Adipocyte (in vitro differentiated cells): Measurements from ENCODE around the gene HIF1A.
"Not testable (repeated sequence)": the region's sequence is repeated elsewhere in the genome, so short reads cannot be mapped to it uniquely, and the experiment has no call there.

ENCODE experiments used
- DNase-seq: peaks from one replicate; pipeline ENCODE4 v3.0.0-alpha.2; 2015; ENCODE audit warnings: low read depth
- H3K27me3 ChIP-seq: replicated peaks from 2 replicates; pipeline ENCODE4 v1.7.0; 2013; ENCODE audit warnings: mild to moderate bottlenecking, low read length, moderate library complexity; ENCODE audit not compliant: control insufficient read depth, insufficient read depth
- H3K36me3 ChIP-seq: 2 replicates; pipeline ENCODE4 v1.7.0; 2013; ENCODE audit warnings: low read length, mild to moderate bottlenecking, moderate library complexity; ENCODE audit not compliant: control insufficient read depth, insufficient read depth, severe bottlenecking
- H3K4me1 ChIP-seq: 2 replicates; pipeline ENCODE4 v1.7.0; 2013; ENCODE audit warnings: mild to moderate bottlenecking, low read length, moderate library complexity; ENCODE audit not compliant: control insufficient read depth, insufficient read depth
- H3K4me3 ChIP-seq: 2 replicates; pipeline ENCODE4 v1.7.0; 2013; ENCODE audit warnings: mild to moderate bottlenecking, low read length, moderate library complexity
- H3K9ac ChIP-seq: 2 replicates; pipeline ENCODE4 v1.7.0; 2013; ENCODE audit warnings: mild to moderate bottlenecking, low read length, moderate library complexity
- H3K9me3 ChIP-seq: 2 replicates; pipeline ENCODE4 v1.7.0; 2013; ENCODE audit warnings: mild to moderate bottlenecking, low read length, moderate library complexity; ENCODE audit not compliant: control insufficient read depth

Gene HIF1A

DNA sequence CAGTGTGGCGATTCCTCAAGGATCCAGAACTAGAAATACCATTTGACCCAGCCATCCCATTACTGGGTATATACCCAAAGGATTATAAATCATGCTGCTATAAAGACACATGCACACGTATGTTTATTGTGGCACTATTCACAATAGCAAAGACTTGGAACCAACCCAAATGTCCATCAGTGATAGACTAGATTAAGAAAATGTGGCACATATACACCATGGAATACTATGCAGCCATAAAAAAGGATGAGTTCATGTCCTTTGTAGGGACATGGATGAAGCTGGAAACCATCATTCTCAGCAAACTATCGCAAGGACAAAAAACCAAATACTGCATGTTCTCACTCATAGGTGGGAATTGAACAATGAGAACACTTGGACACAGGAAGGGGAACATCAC, 37.2 kb upstream of the HIF1A start:
- not testable (repeated sequence) for H3K9ac ChIP-seq, H3K4me3 ChIP-seq, H3K27me3 ChIP-seq, H3K36me3 ChIP-seq, H3K9me3 ChIP-seq, DNase-seq
- peaks cover 51% of the 10 kb centered on the region for H3K4me1 ChIP-seq

DNA sequence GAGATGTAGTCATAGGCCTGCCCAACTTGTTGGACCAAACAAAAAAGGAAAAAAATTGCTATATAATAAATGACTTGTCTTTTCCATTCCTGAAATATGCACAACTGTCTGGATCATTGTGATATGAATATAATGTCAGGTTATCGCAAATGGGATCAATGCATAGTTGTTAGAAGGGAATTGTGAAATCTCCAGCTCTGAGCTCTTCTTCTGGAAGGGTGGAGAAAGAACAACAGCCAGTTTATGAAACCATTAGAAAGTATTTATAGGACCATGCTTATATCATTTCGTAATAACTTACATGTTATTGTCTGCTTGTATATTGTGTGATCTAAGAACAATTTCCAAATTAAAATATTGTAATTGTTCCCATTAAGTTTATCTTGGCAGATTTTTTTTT, 35.7 kb upstream of the HIF1A start:
- Histone ChIP-seq H3K4me1 (peaks cover 38% of the 10 kb centered on the region), H3K4me3 (no peak overlapping the region), H3K9me3 (no peaks in the 10 kb centered on the region), H3K9ac (no peak overlapping the region), H3K27me3 (no peaks in the 10 kb centered on the region), H3K36me3 (no peaks in the 10 kb centered on the region)
- DNase-seq, result peak; percentile 78

DNA sequence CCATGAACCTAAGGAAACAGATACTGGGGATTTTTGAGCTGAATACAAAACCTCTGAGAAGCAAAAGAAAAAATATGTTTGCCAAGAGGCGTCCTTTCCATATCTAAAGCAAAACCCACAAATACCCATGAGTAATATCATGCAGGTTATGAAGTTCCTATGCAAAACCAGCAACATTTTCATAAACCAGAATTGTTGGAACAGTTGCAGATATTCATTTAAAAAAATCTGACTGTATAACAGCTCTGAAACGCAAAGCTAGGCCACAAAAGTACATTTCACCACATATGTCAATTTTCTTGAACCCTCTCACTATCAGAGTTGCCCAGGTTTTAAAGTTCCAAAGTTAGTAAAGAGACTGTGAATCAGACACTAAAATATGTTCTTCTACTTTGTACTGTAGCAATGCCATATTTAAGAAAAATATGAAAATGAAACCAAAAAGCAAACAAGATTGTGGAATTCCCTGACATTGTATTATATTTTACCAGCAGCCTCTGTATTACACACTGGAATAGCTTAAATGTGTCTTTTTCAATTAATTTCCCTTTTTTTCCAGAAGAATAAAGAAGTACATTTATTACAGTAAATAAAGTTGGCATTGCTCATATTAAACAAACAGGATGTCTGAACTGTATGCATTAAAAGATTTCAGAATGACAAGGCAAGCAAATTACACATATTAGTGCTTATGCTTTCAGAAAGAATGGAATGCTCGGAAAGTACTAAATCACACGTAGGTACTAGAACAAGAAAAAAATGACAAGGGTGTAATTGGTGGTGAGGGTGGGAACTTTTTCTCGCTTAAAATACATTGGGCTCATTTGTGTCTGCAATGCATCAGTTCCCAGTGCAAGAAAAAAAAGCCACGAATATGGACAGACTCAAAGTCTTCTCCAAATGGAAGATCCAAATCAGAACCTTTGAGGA, 33.6 kb upstream of the HIF1A start:
- Histone ChIP-seq H3K9me3 (no peaks in the 10 kb centered on the region), H3K9ac (peak overlapping the region; percentile 75), H3K36me3 (no peaks in the 10 kb centered on the region), H3K27me3 (no peaks in the 10 kb centered on the region), H3K4me3 (peak overlapping the region; percentile 51), H3K4me1 (peaks cover 38% of the 10 kb centered on the region)
- peak; percentile 70 for DNase-seq

- Histone ChIP-seq H3K4me1 (peaks cover 38% of the 10 kb centered on the region), H3K4me3 (peak overlapping the region; percentile 51), H3K9me3 (no peaks in the 10 kb centered on the region), H3K27me3 (no peaks in the 10 kb centered on the region), H3K36me3 (no peaks in the 10 kb centered on the region), H3K9ac (peak overlapping the region; percentile 75)
- peak; percentile 61 for DNase-seq
These were observed 32.6 kb upstream of the HIF1A start for GRCh38 chr14:61662437-61663311.

DNA sequence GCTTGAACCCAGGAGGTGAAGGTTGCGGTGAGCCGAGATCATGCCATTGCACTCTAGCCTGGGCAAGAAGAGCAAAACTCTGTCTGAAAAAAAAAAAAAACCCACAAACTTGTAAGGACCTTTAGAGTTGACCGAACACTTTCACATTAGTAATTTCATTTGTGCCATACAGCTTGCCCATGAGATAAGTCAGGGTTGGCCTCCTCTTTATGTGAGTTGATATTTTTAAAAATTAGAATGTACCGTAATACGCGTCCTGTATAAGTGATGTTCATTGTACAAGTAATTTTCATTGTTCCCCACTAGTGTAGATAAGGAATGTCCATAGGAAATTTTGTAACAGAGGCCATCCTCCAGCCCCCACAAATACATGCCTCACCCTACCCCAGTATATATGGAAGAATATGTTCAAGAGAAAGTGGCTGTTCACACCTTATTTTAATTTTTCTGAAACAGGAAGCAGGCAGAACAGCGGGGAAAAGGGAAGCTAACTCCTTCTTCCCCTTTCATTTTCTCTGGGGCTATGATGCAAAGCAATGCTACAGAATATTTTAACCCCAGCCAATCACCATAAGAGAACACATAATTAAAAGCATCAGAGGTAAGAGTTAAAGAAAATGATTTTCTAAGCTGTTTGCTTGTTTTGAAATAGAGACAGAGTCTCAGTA, 31.9 kb upstream of the HIF1A start:
- H3K9me3 ChIP-seq, result no peaks in the 10 kb centered on the region
- peak; percentile 25 for DNase-seq
- H3K4me3 ChIP-seq, result no peak overlapping the region
- H3K36me3 ChIP-seq, result no peaks in the 10 kb centered on the region
- peaks cover 38% of the 10 kb centered on the region for H3K4me1 ChIP-seq
- no peaks in the 10 kb centered on the region for H3K27me3 ChIP-seq
- H3K9ac ChIP-seq, result no peak overlapping the region

DNA sequence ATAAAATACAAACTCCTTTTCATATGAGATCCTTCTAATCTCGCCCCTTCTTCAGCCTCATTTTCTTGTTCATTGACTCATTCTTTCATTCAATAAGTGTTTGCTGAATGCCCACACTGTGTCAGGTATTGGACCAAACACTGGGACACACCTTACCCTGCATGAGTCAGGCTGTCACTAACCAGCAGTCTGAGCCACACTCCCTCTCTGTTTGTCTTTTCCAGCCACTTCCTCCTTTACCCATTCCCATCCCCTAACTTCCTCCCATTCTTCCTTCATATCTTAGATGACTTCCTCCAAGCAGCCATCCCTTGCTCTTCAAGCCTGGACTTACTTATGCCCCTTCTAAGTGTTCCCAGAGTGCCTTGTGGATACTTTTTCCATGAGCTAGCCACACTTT, 27.0 kb upstream of the HIF1A start:
- no peaks in the 10 kb centered on the region for H3K36me3 ChIP-seq
- DNase-seq, result no peak
- H3K4me3 ChIP-seq, result no peak overlapping the region
- no peaks in the 10 kb centered on the region for H3K27me3 ChIP-seq
- H3K9me3 ChIP-seq, result no peaks in the 10 kb centered on the region
- no peak overlapping the region for H3K9ac ChIP-seq
- H3K4me1 ChIP-seq, result no peaks in the 10 kb centered on the region

- no peaks in the 10 kb centered on the region for H3K4me1 ChIP-seq
- H3K27me3 ChIP-seq, result no peaks in the 10 kb centered on the region
- no peak for DNase-seq
- no peak overlapping the region for H3K9ac ChIP-seq
- H3K4me3 ChIP-seq, result no peak overlapping the region
- no peaks in the 10 kb centered on the region for H3K9me3 ChIP-seq
- no peaks in the 10 kb centered on the region for H3K36me3 ChIP-seq
These were observed 24.7 kb upstream of the HIF1A start for GRCh38 chr14:61670576-61670975.

DNA sequence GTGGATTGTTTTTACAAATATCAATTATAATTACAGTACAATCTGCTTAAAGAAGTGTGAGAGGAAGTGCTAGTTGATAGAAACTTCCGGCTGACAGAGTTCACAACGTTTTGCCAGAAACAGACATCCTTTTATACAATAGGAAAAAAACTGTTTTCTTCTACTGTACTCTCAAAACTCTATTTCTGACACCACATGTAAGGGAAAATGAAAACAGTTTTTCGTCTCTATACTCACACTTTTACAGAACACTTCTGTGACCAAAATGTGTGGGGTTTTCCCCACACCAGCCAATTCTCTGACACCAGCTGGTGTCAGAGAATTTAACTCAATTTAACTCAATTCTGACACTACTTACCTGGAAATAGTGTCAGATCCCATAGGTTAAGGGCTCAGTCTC, 24.2 kb upstream of the HIF1A start:
- DNase-seq, result no peak

DNA sequence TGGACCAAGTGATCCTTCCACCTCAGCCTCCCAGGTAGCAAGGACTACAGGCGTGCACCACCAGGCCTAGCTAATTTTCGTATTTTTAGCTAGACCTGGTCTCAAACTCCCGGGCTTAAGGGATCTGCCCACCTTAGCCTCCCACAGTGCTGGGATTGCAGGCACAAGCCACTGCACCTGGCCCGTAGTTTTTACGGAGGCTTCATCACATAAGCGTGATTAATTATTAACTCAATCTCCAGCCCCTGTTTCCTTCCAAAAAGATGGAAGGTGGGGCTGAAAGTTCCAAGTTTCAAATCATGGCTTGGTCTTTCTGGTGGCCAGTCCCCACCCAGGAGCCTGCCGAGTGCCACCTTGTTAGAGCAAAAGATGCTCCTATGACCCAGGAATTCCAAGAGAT, 22.5 kb upstream of the HIF1A start:
- no peak overlapping the region for H3K4me3 ChIP-seq
- H3K9me3 ChIP-seq, result no peaks in the 10 kb centered on the region
- peaks cover 8% of the 10 kb centered on the region for H3K4me1 ChIP-seq
- DNase-seq, result no peak
- no peaks in the 10 kb centered on the region for H3K36me3 ChIP-seq
- H3K9ac ChIP-seq, result no peak overlapping the region
- no peaks in the 10 kb centered on the region for H3K27me3 ChIP-seq

More for the DNA sequence above, 24.2 kb upstream of the HIF1A start:
- Histone ChIP-seq H3K27me3 (no peaks in the 10 kb centered on the region), H3K9ac (no peak overlapping the region), H3K4me1 (no peaks in the 10 kb centered on the region), H3K4me3 (no peak overlapping the region), H3K9me3 (no peaks in the 10 kb centered on the region), H3K36me3 (no peaks in the 10 kb centered on the region)

DNA sequence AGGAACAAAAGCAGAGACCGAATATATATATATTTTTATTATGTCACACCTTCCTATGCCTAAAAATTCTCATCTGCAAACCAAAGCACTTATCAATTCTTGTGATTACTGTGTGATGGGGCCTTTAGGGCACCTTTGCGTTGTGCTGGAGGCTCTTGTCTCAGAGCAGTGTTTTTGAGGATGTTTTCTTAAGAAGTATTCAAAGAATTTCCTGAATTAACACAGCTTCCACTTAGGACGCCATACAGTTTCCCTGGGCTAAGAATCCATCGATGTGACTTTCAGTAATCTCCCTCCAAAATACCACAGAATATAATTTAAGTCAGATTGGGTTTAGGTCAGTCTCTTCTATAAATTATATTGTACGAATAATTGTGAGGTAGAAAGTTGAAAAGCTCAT, 22.0 kb upstream of the HIF1A start:
- Histone ChIP-seq H3K27me3 (no peaks in the 10 kb centered on the region), H3K4me1 (peaks cover 10% of the 10 kb centered on the region), H3K9ac (no peak overlapping the region), H3K4me3 (no peak overlapping the region), H3K36me3 (no peaks in the 10 kb centered on the region), H3K9me3 (no peaks in the 10 kb centered on the region)
- DNase-seq, result peak; percentile 35

DNA sequence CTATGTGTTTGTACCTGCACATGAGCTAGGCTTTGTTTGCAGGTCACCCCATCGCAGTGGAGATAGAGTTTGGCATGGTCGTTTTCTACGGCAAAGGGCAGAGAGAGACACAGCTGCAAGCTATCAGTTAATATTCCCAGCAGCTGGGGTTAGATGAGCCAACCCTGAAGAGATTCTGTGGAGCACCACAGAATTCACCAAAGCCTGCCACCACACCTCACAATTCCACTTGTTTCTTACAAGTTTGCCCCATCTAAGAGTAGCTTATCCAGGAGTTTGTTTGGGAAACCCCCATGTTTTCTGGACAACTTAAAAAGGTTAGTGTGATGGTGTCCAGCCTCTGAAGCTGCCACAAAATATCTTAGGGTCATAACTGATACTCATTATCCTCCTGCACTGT, 20.0 kb upstream of the HIF1A start:
- peaks cover 16% of the 10 kb centered on the region for H3K4me1 ChIP-seq
- DNase-seq, result no peak
- no peak overlapping the region for H3K4me3 ChIP-seq
- H3K9ac ChIP-seq, result no peak overlapping the region
- no peaks in the 10 kb centered on the region for H3K27me3 ChIP-seq
- H3K36me3 ChIP-seq, result no peaks in the 10 kb centered on the region
- no peaks in the 10 kb centered on the region for H3K9me3 ChIP-seq
